Measurements from ENCODE around the gene TSKS.

- TF ChIP-seq CTCF (optimal IDR thresholded peaks at IDR 0.05 in 1 of 3, IDR thresholded peaks at IDR 0.05 in 1 of 3, conservative IDR thresholded peaks at IDR 0.05 in 1 of 3; ENCODE audit: extremely low read depth in 1 of 3, insufficient read depth in 2 of 3, low read length in 3 of 3) (no peak), EZH2 (IDR thresholded peaks at IDR 0.05; ENCODE audit: low read length) (no peak)
Measured at GRCh38 chr19:49691243-49692146, 71.6 kb downstream of the TSKS start.
